ENCODE results near the gene FABP3.

FABP3 gene

GRCh38 chr1:31412732-31413404, 40.0 kb upstream of the FABP3 start, which contains the start of gene SERINC2:
TSS of gene SERINC2 (plus strand) at chr1:31413213. CDS start at chr1:31413266, 53 bp downstream.
- Histone ChIP-seq H3K27me3 (ENCODE audit: control insufficient read depth in 5 of 5, insufficient read depth in 4 of 5, low read length in 5 of 5) (peaks cover 3 to 31% (median 24%) of the 10 kb centered on the region in 5 donors), H3K9me3 (ENCODE audit: control insufficient read depth in 5 of 5, low read length in 5 of 5) (no peaks in the 10 kb centered on the region), H3K36me3 (ENCODE audit: control insufficient read depth in 5 of 5, insufficient read depth in 5 of 5, low read length in 5 of 5) (no peaks in the 10 kb centered on the region), H3K9ac (ENCODE audit: low read length in 5 of 5) (peak within 1 kb of the TSS in 4 of 5 donors; percentile 61 to 76 (median 71)), H3K4me3 (ENCODE audit: low read depth in 1 of 5, low read length in 5 of 5) (peak within 1 kb of the TSS; percentile 56 to 73 (median 66)), H3K4me1 (ENCODE audit: control insufficient read depth in 5 of 5, insufficient read depth in 5 of 5, low read length in 5 of 5) (peaks cover 0 to 16% (median 12%) of the 10 kb centered on the region in 5 donors), H3K27ac (ENCODE audit: low read depth, low read length) (no peak within 1 kb of the TSS)

DNA sequence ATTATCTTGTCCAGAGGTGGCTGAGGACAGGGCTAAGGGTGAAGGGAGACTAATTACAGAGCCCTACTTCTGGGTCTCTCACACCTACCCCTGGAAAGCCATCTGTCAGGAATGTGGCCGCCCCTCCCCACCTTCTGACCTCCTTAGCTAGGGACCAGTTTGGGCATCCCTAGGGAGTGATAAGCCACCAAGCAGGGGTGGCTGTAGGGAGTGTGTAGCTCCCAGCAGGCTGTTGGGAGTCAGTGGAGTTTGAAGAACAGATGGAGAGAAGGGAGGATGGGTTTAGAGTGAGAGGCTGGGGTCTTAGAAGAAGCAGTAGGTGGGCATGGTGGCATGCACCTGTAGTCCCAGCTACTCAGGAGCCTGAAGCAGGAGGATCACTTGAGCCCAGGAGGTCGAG, 39.3 kb upstream of the FABP3 start:
- Histone ChIP-seq H3K4me3 (ENCODE audit: low read depth in 1 of 5, low read length in 5 of 5) (peak overlapping the region in 1 of 5 donors; percentile 44), H3K27me3 (ENCODE audit: control insufficient read depth in 5 of 5, insufficient read depth in 4 of 5, low read length in 5 of 5) (peaks cover 3 to 31% (median 24%) of the 10 kb centered on the region in 5 donors), H3K36me3 (ENCODE audit: control insufficient read depth in 5 of 5, insufficient read depth in 5 of 5, low read length in 5 of 5) (no peaks in the 10 kb centered on the region), H3K27ac (ENCODE audit: low read depth, low read length) (no peak overlapping the region), H3K9ac (ENCODE audit: low read length in 5 of 5) (no peak overlapping the region), H3K4me1 (ENCODE audit: control insufficient read depth in 5 of 5, insufficient read depth in 5 of 5, low read length in 5 of 5) (peaks cover 0 to 16% (median 12%) of the 10 kb centered on the region in 5 donors), H3K9me3 (ENCODE audit: control insufficient read depth in 5 of 5, low read length in 5 of 5) (no peaks in the 10 kb centered on the region)

DNA sequence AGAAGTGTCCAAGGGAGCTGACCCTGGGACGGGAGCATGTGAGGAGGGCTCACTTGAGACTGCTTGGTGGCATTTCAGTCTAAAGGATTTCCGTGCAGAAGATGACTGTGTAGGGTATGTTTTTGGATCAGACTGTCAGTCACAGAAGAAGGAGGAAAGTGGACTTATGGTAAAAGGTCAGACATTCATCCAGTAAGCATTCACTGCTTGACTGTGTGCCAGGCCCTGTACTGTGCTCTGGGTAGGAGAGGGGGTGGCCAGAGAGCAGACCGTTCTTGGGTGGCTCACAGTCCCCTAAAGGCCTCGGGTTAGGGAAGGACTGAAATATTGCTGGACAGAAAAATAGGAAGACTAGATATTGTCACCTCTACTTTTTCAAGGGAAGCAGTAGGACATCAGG, 38.0 kb upstream of the FABP3 start:
- Histone ChIP-seq H3K27ac (ENCODE audit: low read depth, low read length) (no peak overlapping the region), H3K9ac (ENCODE audit: low read length in 5 of 5) (no peak overlapping the region), H3K27me3 (ENCODE audit: control insufficient read depth in 5 of 5, insufficient read depth in 4 of 5, low read length in 5 of 5) (peaks cover 3 to 31% (median 24%) of the 10 kb centered on the region in 5 donors)

GRCh38 chr1:31409946-31410858, 37.3 kb upstream of the FABP3 start:
- Histone ChIP-seq H3K9me3 (ENCODE audit: control insufficient read depth in 5 of 5, low read length in 5 of 5) (no peaks in the 10 kb centered on the region), H3K9ac (ENCODE audit: low read length in 5 of 5) (no peak overlapping the region), H3K27ac (ENCODE audit: low read depth, low read length) (no peak overlapping the region), H3K36me3 (ENCODE audit: control insufficient read depth in 5 of 5, insufficient read depth in 5 of 5, low read length in 5 of 5) (no peaks in the 10 kb centered on the region), H3K27me3 (ENCODE audit: control insufficient read depth in 5 of 5, insufficient read depth in 4 of 5, low read length in 5 of 5) (peaks cover 3 to 31% (median 24%) of the 10 kb centered on the region in 5 donors), H3K4me3 (ENCODE audit: low read depth in 1 of 5, low read length in 5 of 5) (no peak overlapping the region), H3K4me1 (ENCODE audit: control insufficient read depth in 5 of 5, insufficient read depth in 5 of 5, low read length in 5 of 5) (peaks cover 0 to 21% (median 16%) of the 10 kb centered on the region in 5 donors)

More for the DNA sequence above, 38.0 kb upstream of the FABP3 start:
- Histone ChIP-seq H3K36me3 (ENCODE audit: control insufficient read depth in 5 of 5, insufficient read depth in 5 of 5, low read length in 5 of 5) (no peaks in the 10 kb centered on the region), H3K4me3 (ENCODE audit: low read depth in 1 of 5, low read length in 5 of 5) (no peak overlapping the region), H3K4me1 (ENCODE audit: control insufficient read depth in 5 of 5, insufficient read depth in 5 of 5, low read length in 5 of 5) (peaks cover 0 to 16% (median 12%) of the 10 kb centered on the region in 5 donors), H3K9me3 (ENCODE audit: control insufficient read depth in 5 of 5, low read length in 5 of 5) (no peaks in the 10 kb centered on the region)

DNA sequence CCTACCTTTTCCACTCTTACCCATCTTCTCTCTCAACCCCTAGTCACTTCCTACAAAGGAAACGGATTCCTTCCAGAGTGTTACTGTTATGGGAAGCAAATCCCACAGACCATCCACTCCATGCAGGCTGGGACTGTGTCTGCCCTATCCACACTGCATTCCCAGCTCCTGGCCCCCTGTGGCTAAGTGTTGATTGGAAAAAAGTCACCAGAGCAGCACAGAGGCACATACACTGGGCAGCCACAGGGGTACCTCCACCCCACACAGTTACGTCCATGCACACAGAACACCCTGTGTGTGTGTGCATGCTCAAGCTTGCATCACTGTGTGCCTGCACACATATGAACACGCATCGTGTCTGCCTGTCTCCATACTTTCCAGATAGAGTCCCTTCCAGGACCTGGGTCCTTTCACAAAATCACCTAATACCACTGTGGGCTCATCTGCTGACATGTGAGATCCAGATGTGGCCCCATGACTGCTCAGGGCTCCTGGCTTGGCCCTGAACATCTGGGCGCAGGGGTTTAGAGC, 36.0 kb upstream of the FABP3 start:
- H3K36me3 ChIP-seq (ENCODE audit: control insufficient read depth in 5 of 5, insufficient read depth in 5 of 5, low read length in 5 of 5) = no peaks in the 10 kb centered on the region

GRCh38 chr1:31407029-31407626, 34.3 kb upstream of the FABP3 start:
- no peak overlapping the region for H3K9ac ChIP-seq (ENCODE audit: low read length in 5 of 5)
- H3K27ac ChIP-seq (ENCODE audit: low read depth, low read length) = no peak overlapping the region
- H3K4me1 ChIP-seq (ENCODE audit: control insufficient read depth in 5 of 5, insufficient read depth in 5 of 5, low read length in 5 of 5) = peaks cover 0 to 6% (median 4%) of the 10 kb centered on the region in 5 donors
- no peaks in the 10 kb centered on the region for H3K36me3 ChIP-seq (ENCODE audit: control insufficient read depth in 5 of 5, insufficient read depth in 5 of 5, low read length in 5 of 5)
- no peak overlapping the region for H3K4me3 ChIP-seq (ENCODE audit: low read depth in 1 of 5, low read length in 5 of 5)
- H3K27me3 ChIP-seq (ENCODE audit: control insufficient read depth in 5 of 5, insufficient read depth in 4 of 5, low read length in 5 of 5) = peaks cover 3 to 19% (median 15%) of the 10 kb centered on the region in 5 donors
- no peaks in the 10 kb centered on the region for H3K9me3 ChIP-seq (ENCODE audit: control insufficient read depth in 5 of 5, low read length in 5 of 5)

More for the DNA sequence above, 36.0 kb upstream of the FABP3 start:
- peaks cover 0 to 18% (median 13%) of the 10 kb centered on the region in 5 donors for H3K4me1 ChIP-seq (ENCODE audit: control insufficient read depth in 5 of 5, insufficient read depth in 5 of 5, low read length in 5 of 5)
- no peaks in the 10 kb centered on the region for H3K9me3 ChIP-seq (ENCODE audit: control insufficient read depth in 5 of 5, low read length in 5 of 5)
- no peak overlapping the region for H3K27ac ChIP-seq (ENCODE audit: low read depth, low read length)
- H3K27me3 ChIP-seq (ENCODE audit: control insufficient read depth in 5 of 5, insufficient read depth in 4 of 5, low read length in 5 of 5) = peaks cover 3 to 26% (median 24%) of the 10 kb centered on the region in 5 donors
- no peak overlapping the region for H3K9ac ChIP-seq (ENCODE audit: low read length in 5 of 5)
- H3K4me3 ChIP-seq (ENCODE audit: low read depth in 1 of 5, low read length in 5 of 5) = no peak overlapping the region

GRCh38 chr1:31405578-31406245, 32.8 kb upstream of the FABP3 start:
- no peak overlapping the region for H3K4me3 ChIP-seq (ENCODE audit: low read depth in 1 of 5, low read length in 5 of 5)
- no peaks in the 10 kb centered on the region for H3K36me3 ChIP-seq (ENCODE audit: control insufficient read depth in 5 of 5, insufficient read depth in 5 of 5, low read length in 5 of 5)
- no peak overlapping the region for H3K27ac ChIP-seq (ENCODE audit: low read depth, low read length)
- H3K27me3 ChIP-seq (ENCODE audit: control insufficient read depth in 5 of 5, insufficient read depth in 4 of 5, low read length in 5 of 5) = peaks cover 3 to 14% (median 10%) of the 10 kb centered on the region in 5 donors
- peaks cover 0 to 6% (median 4%) of the 10 kb centered on the region in 5 donors for H3K4me1 ChIP-seq (ENCODE audit: control insufficient read depth in 5 of 5, insufficient read depth in 5 of 5, low read length in 5 of 5)
- no peak overlapping the region for H3K9ac ChIP-seq (ENCODE audit: low read length in 5 of 5)
- H3K9me3 ChIP-seq (ENCODE audit: control insufficient read depth in 5 of 5, low read length in 5 of 5) = no peaks in the 10 kb centered on the region

GRCh38 chr1:31401241-31401640, 28.4 kb upstream of the FABP3 start:
- H3K27ac ChIP-seq (ENCODE audit: low read depth, low read length) = no peak overlapping the region
- no peak overlapping the region for H3K4me3 ChIP-seq (ENCODE audit: low read depth in 1 of 5, low read length in 5 of 5)

GRCh38 chr1:31400393-31400792, 27.5 kb upstream of the FABP3 start:
- Histone ChIP-seq H3K36me3 (ENCODE audit: control insufficient read depth in 5 of 5, insufficient read depth in 5 of 5, low read length in 5 of 5) (no peaks in the 10 kb centered on the region), H3K9ac (ENCODE audit: low read length in 5 of 5) (no peak overlapping the region), H3K27ac (ENCODE audit: low read depth, low read length) (no peak overlapping the region)

More at GRCh38 chr1:31401241-31401640, 28.4 kb upstream of the FABP3 start:
- Histone ChIP-seq H3K9ac (ENCODE audit: low read length in 5 of 5) (no peak overlapping the region), H3K9me3 (ENCODE audit: control insufficient read depth in 5 of 5, low read length in 5 of 5) (no peaks in the 10 kb centered on the region), H3K27me3 (ENCODE audit: control insufficient read depth in 5 of 5, insufficient read depth in 4 of 5, low read length in 5 of 5) (no peaks in the 10 kb centered on the region), H3K36me3 (ENCODE audit: control insufficient read depth in 5 of 5, insufficient read depth in 5 of 5, low read length in 5 of 5) (no peaks in the 10 kb centered on the region), H3K4me1 (ENCODE audit: control insufficient read depth in 5 of 5, insufficient read depth in 5 of 5, low read length in 5 of 5) (peaks cover 0 to 6% (median 4%) of the 10 kb centered on the region in 5 donors)

More at GRCh38 chr1:31400393-31400792, 27.5 kb upstream of the FABP3 start:
- Histone ChIP-seq H3K27me3 (ENCODE audit: control insufficient read depth in 5 of 5, insufficient read depth in 4 of 5, low read length in 5 of 5) (no peaks in the 10 kb centered on the region), H3K4me3 (ENCODE audit: low read depth in 1 of 5, low read length in 5 of 5) (no peak overlapping the region), H3K4me1 (ENCODE audit: control insufficient read depth in 5 of 5, insufficient read depth in 5 of 5, low read length in 5 of 5) (peaks cover 0 to 2% (median 0%) of the 10 kb centered on the region in 5 donors), H3K9me3 (ENCODE audit: control insufficient read depth in 5 of 5, low read length in 5 of 5) (no peaks in the 10 kb centered on the region)

Measured in subcutaneous abdominal adipose tissue (tissue), 5 donors.